ENCODE measurements around the gene ATG7.

DNA sequence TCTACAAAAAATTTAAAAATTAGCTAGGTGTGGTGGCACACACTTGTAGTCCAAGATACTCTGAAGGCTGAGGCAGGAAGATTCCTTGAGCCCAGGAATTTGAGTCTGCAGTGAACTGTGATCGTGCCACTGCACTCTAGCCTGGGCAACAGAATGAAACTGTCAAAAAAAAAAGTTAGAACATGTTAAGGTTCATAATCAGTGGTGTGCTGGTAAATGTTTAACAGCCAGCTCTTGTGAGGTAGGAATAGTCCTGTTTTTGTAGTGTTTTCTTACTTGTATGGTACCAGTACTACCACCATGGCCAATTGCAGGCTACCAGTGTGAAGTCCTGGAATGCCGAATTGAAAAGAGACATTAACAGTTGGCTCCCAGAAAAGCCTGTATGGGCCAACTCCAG, 50.7 kb downstream of the ATG7 start:
- TF ChIP-seq, protein P1, sequence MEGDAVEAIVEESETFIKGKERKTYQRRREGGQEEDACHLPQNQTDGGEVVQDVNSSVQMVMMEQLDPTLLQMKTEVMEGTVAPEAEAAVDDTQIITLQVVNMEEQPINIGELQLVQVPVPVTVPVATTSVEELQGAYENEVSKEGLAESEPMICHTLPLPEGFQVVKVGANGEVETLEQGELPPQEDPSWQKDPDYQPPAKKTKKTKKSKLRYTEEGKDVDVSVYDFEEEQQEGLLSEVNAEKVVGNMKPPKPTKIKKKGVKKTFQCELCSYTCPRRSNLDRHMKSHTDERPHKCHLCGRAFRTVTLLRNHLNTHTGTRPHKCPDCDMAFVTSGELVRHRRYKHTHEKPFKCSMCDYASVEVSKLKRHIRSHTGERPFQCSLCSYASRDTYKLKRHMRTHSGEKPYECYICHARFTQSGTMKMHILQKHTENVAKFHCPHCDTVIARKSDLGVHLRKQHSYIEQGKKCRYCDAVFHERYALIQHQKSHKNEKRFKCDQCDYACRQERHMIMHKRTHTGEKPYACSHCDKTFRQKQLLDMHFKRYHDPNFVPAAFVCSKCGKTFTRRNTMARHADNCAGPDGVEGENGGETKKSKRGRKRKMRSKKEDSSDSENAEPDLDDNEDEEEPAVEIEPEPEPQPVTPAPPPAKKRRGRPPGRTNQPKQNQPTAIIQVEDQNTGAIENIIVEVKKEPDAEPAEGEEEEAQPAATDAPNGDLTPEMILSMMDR (IDR thresholded peaks at IDR 0.05): no peak
- TF ChIP-seq SIN3A (IDR thresholded peaks at IDR 0.05; ENCODE audit: borderline replicate concordance, insufficient read depth, low read depth, low read length) (no peak), POLR2AphosphoS5 (IDR thresholded peaks at IDR 0.05; ENCODE audit: low read depth, low read length) (no peak)
